OCI-LY7 (cell line): ENCODE measurements around the gene FOXO3. TPM values are rescaled to one million over a fixed set of nuclear protein-coding genes. Genes with fewer than 3 reads are reported as not detected.

Experiments used
- BruUV-seq: library from RNA; stranded (reverse); fragments of 400-500 nt; replicated peaks from 2 replicates; lab custom pipeline; 2021; lab: Mats Ljungman, UMichigan
- CTCF ChIA-PET: fragments of 300-600 bp; sonication (Branson Sonifier 250); formaldehyde crosslinking; loops from one replicate; lab custom pipeline; 2022; ENCODE audit warnings: antibody characterized with exemption; ENCODE audit not compliant: unreplicated experiment; lab: Charles Lee
- POLR2A ChIA-PET: fragments of 300-600 bp; sonication (Branson Sonifier 250); formaldehyde crosslinking; loops from one replicate; lab custom pipeline; 2022; ENCODE audit warnings: antibody characterized with exemption; lab: Charles Lee
- DNase-seq: peaks from one replicate; pipeline ENCODE4 v3.0.0-alpha.2; 2015; ENCODE audit warnings: low spot score
- H2AFZ ChIP-seq: fragments of 200-600 bp; sonication (generic), shearing (Covaris generic); 2 replicates; pipeline ENCODE4 v1.6.1; 2014; ENCODE audit warnings: mild to moderate bottlenecking, antibody characterized with exemption, low read length, moderate library complexity
- H3K27ac ChIP-seq: fragments of 200-600 bp; sonication (generic); 2 replicates; pipeline ENCODE4 v1.5.1; 2014; ENCODE audit warnings: mixed run types, low read depth, mild to moderate bottlenecking, moderate library complexity, low read length, inconsistent platforms; ENCODE audit not compliant: poor library complexity, severe bottlenecking
- H3K36me3 ChIP-seq: fragments of 200-600 bp; sonication (generic); 2 replicates; pipeline ENCODE4 v1.6.1; 2014; ENCODE audit warnings: mild to moderate bottlenecking, antibody characterized with exemption, low read length, moderate library complexity, mixed read lengths; ENCODE audit not compliant: insufficient read depth
- H3K4me1 ChIP-seq: fragments of 200-600 bp; sonication (generic); 2 replicates; pipeline ENCODE4 v1.5.1; 2014; ENCODE audit warnings: mild to moderate bottlenecking, low read length; ENCODE audit not compliant: insufficient read depth, poor library complexity, severe bottlenecking
- H3K4me2 ChIP-seq: fragments of 200-600 bp; sonication (generic); 2 replicates; pipeline ENCODE4 v1.6.1; 2014; ENCODE audit warnings: mild to moderate bottlenecking, low read length
- H3K4me3 ChIP-seq: fragments of 200-600 bp; sonication (generic); 2 replicates; pipeline ENCODE4 v1.5.1; 2014; ENCODE audit warnings: mild to moderate bottlenecking, low read depth, low read length; ENCODE audit not compliant: poor library complexity, severe bottlenecking
- H3K79me2 ChIP-seq: fragments of 200-600 bp; sonication (generic); 2 replicates; pipeline ENCODE4 v1.6.1; 2016; ENCODE audit warnings: low read depth, mild to moderate bottlenecking, low read length, moderate library complexity, mixed read lengths; ENCODE audit not compliant: insufficient read depth
- H3K9me2 ChIP-seq: fragments of 200-600 bp; sonication (generic); 2 replicates; pipeline ENCODE4 v1.6.1; 2016; ENCODE audit warnings: mild to moderate bottlenecking, low read length, mixed read lengths; ENCODE audit not compliant: insufficient read depth
- H3K9me3 ChIP-seq: fragments of 200-600 bp; sonication (generic); 2 replicates; pipeline ENCODE4 v1.6.1; 2014; ENCODE audit warnings: mild to moderate bottlenecking, mixed run types, low read length, mixed read lengths
- H4K20me1 ChIP-seq: fragments of 200-600 bp; sonication (generic); 2 replicates; pipeline ENCODE4 v1.6.1; 2014; ENCODE audit warnings: mild to moderate bottlenecking, antibody characterized with exemption, low read length, moderate library complexity, mixed read lengths; ENCODE audit not compliant: insufficient read depth
- CTCF ChIP-seq: fragments of 200-600 bp; sonication (generic); conservative IDR thresholded peaks from 2 replicates; pipeline ENCODE4 v1.5.1; 2014; ENCODE audit warnings: mild to moderate bottlenecking, antibody characterized with exemption, low read length, moderate library complexity, mixed read lengths
- EZH2phosphoT487 ChIP-seq: fragments of 200-600 bp; sonication (generic); IDR thresholded peaks from 2 replicates; pipeline ENCODE4 v1.6.1; 2018; ENCODE audit warnings: low read depth, borderline replicate concordance, mild to moderate bottlenecking, mixed run types, antibody characterized with exemption, low read length, moderate library complexity, mixed read lengths
- intact Hi-C: fragments of 100-400 bp; cut with micrococcal nuclease; formaldehyde crosslinking; loops from one replicate; pipeline ENCODE4 v1.10.0; 2022; ENCODE audit not compliant: unreplicated experiment
- total RNA-seq, 2 experiments: library from RNA; depleted of rRNA in 1 of 2; stranded (reverse); fragments of >200 nt in 1 of 2; shearing (Covaris generic) in 1 of 2; gene quantifications; 2 replicates each; pipeline ENCODE4 v1.2.3, GENCODE V29; 2014 to 2022

FOXO3 gene
- total RNA-seq, 2 experiments from 2014 or later = 3.8 to 9.9 TPM

- ChIA-PET CTCF (no interaction called here), POLR2A (no interaction called here)
- H3K4me3 ChIP-seq = no peak overlapping the region
- H2AFZ ChIP-seq = no peak overlapping the region
- no TSS peak for BruUV-seq
- H3K36me3 ChIP-seq = no peaks in the 10 kb centered on the region
- H3K4me1 ChIP-seq = no peaks in the 10 kb centered on the region
- DNase-seq = no peak
- H3K79me2 ChIP-seq = no peaks in the 10 kb centered on the region
- no peak for TF ChIP-seq EZH2phosphoT487
- TF ChIP-seq CTCF = no peak
- H3K4me2 ChIP-seq = no peak overlapping the region
- intact Hi-C loops = no loop called here
- H3K27ac ChIP-seq = no peak overlapping the region
- no peaks in the 10 kb centered on the region for H3K9me3 ChIP-seq
- H4K20me1 ChIP-seq = no peaks in the 10 kb centered on the region
- no peaks in the 10 kb centered on the region for H3K9me2 ChIP-seq
These were observed 99.5 kb downstream of the FOXO3 start for GRCh38 chr6:108660251-108660650.

GRCh38 chr6:108661430-108661829, 100.7 kb downstream of the FOXO3 start:
- H3K4me2 ChIP-seq = no peak overlapping the region
- no peaks in the 10 kb centered on the region for H3K9me3 ChIP-seq
- no peak overlapping the region for H2AFZ ChIP-seq
- no peaks in the 10 kb centered on the region for H4K20me1 ChIP-seq
- DNase-seq = no peak
- no peak for TF ChIP-seq CTCF
- no peak for TF ChIP-seq EZH2phosphoT487
- H3K4me3 ChIP-seq = no peak overlapping the region
- no peaks in the 10 kb centered on the region for H3K4me1 ChIP-seq
- intact Hi-C loops = no loop called here
- no peak overlapping the region for H3K27ac ChIP-seq
- H3K79me2 ChIP-seq = no peaks in the 10 kb centered on the region
- no peaks in the 10 kb centered on the region for H3K36me3 ChIP-seq
- CTCF ChIA-PET = no interaction called here
- BruUV-seq = no TSS peak
- POLR2A ChIA-PET = no interaction called here
- no peaks in the 10 kb centered on the region for H3K9me2 ChIP-seq

- POLR2A ChIA-PET = no interaction called here
- no peaks in the 10 kb centered on the region for H3K79me2 ChIP-seq
- no peaks in the 10 kb centered on the region for H3K36me3 ChIP-seq
- no peak for DNase-seq
- no peak overlapping the region for H3K4me3 ChIP-seq
- H3K9me3 ChIP-seq = no peaks in the 10 kb centered on the region
- H3K4me1 ChIP-seq = no peaks in the 10 kb centered on the region
- H3K27ac ChIP-seq = no peak overlapping the region
- intact Hi-C loops = no loop called here
- H3K4me2 ChIP-seq = no peak overlapping the region
- H2AFZ ChIP-seq = no peak overlapping the region
- no peaks in the 10 kb centered on the region for H3K9me2 ChIP-seq
- CTCF ChIA-PET = no interaction called here
- no peaks in the 10 kb centered on the region for H4K20me1 ChIP-seq
- BruUV-seq = no TSS peak
- no peak for TF ChIP-seq EZH2phosphoT487
- no peak for TF ChIP-seq CTCF
These were observed 101.3 kb downstream of the FOXO3 start for GRCh38 chr6:108661982-108662381.
